Kidney (tissue), 14 donors: Measurements from ENCODE around the gene RABGAP1. TPM values are rescaled to one million over a fixed set of nuclear protein-coding genes. Genes with fewer than 3 reads are reported as not detected.

Experiments
- DNase-seq, 5 donors: peaks; one replicate each; pipeline ENCODE4 v3.0.0-alpha.2; 2013 to 2020
- FAIRE-seq: peaks from 2 replicates; lab custom pipeline; 2012; peaks lifted over from hg19 to GRCh38; lab: Jason Lieb, UNC
- H3K27ac ChIP-seq, 2 donors: one replicate each; pipeline ENCODE4 v1.7.0; 2013; ENCODE audit warnings: low read depth in 2 of 2, low read length in 2 of 2, inconsistent platforms in 1 of 2
- H3K27me3 ChIP-seq: one replicate; pipeline ENCODE4 v1.7.1; 2013; ENCODE audit warnings: low read length, inconsistent platforms; ENCODE audit not compliant: control insufficient read depth, insufficient read depth
- H3K36me3 ChIP-seq, 3 donors: one replicate each; pipeline versions ENCODE4 v1.7.0 to v1.7.1; 2013; ENCODE audit warnings: low read length in 3 of 3, control low read depth in 1 of 3, inconsistent platforms in 1 of 3; ENCODE audit not compliant: insufficient read depth in 3 of 3, control insufficient read depth in 2 of 3
- H3K4me1 ChIP-seq, 3 donors: one replicate each; pipeline versions ENCODE4 v1.7.0 to v1.7.1; 2013; ENCODE audit warnings: low read length in 3 of 3, inconsistent platforms in 1 of 3, low read depth in 1 of 3; ENCODE audit not compliant: control insufficient read depth in 2 of 3, insufficient read depth in 2 of 3
- H3K4me3 ChIP-seq, 3 donors: one replicate each; pipeline versions ENCODE4 v1.7.0 to v1.8.1; 2013; ENCODE audit warnings: low read length in 3 of 3, control low read depth in 1 of 3, inconsistent platforms in 1 of 3
- H3K9ac ChIP-seq, 3 donors: one replicate each; pipeline versions ENCODE4 v1.7.0 to v1.7.1; 2013; ENCODE audit warnings: low read length in 3 of 3, control low read depth in 1 of 3, inconsistent platforms in 1 of 3
- H3K9me3 ChIP-seq, 3 donors: one replicate each; pipeline versions ENCODE4 v1.7.0 to v1.7.1; 2013; ENCODE audit warnings: low read length in 3 of 3, control low read depth in 1 of 3, inconsistent platforms in 1 of 3; ENCODE audit not compliant: control insufficient read depth in 2 of 3, insufficient read depth in 1 of 3
- CTCF ChIP-seq: IDR thresholded peaks from 3 replicates; pipeline ENCODE4 v1.5.1; 2012; ENCODE audit warnings: mild to moderate bottlenecking, moderate library complexity, borderline replicate concordance; ENCODE audit not compliant: insufficient read depth; ENCODE audit errors: extremely low read depth
- intact Hi-C: fragments of 100-400 bp; cut with DNase I; formaldehyde crosslinking; loops from one replicate; pipeline ENCODE4 v1.11.1; 2022
- polyA plus RNA-seq: library from polyadenylated mRNA; stranded (reverse); fragments of 350-450 nt; fragmentation: Illumina TruSeq; extraction: RNeasy Lipid Tissue Mini Kit (QIAGEN cat#74804); gene quantifications from one replicate; pipeline ENCODE4 v1.2.3, GENCODE V29; 2014; ENCODE audit warnings: low read depth, low replicate concordance; ENCODE audit not compliant: insufficient read depth
- total RNA-seq: library from RNA; stranded (reverse); fragmentation: NEBNext Ultra II Directional; extraction: Animal tissue kit (Norgen Biotek cat#: 25700); gene quantifications from one replicate; pipeline ENCODE4 v1.2.1, GENCODE V29; 2021
- donor health status: control.
- donor health status: control.
- donor health status: control.
- donor health status: control.
- donor health status: control.
- donor health status: DM: yes; HTN: yes; CAD: no.
- donor health status: Normal renal cell carcinoma (clear cell type).

RABGAP1 gene
- total and polyA plus RNA-seq, 2 donors from 2014 or later, result 13.7 to 61.1 TPM

- Histone ChIP-seq H3K4me1 (no peaks in the 10 kb centered on the region), H3K27ac (no peak overlapping the region), H3K4me3 (no peak overlapping the region), H3K9me3 (no peaks in the 10 kb centered on the region), H3K36me3 (peaks cover 0 to 13% (median 0%) of the 10 kb centered on the region in 3 donors), H3K9ac (no peak overlapping the region), H3K27me3 (no peaks in the 10 kb centered on the region)
- DNase-seq (no peak), FAIRE-seq (no peak)
- TF ChIP-seq CTCF, result no peak
- intact Hi-C loops, result no loop called here
Observed at GRCh38 chr9:123000371-123001068, 59.7 kb downstream of the RABGAP1 start.

- DNase-seq (peak in 2 of 5 donors; percentile 31 to 66), FAIRE-seq (no peak)
- Histone ChIP-seq H3K36me3 (peaks cover 0 to 3% (median under 1%) of the 10 kb centered on the region in 3 donors), H3K27ac (peak overlapping the region in 1 of 2 donors; percentile 1), H3K27me3 (no peaks in the 10 kb centered on the region), H3K4me3 (peak overlapping the region in 1 of 3 donors; percentile 12), H3K9ac (no peak overlapping the region), H3K9me3 (no peaks in the 10 kb centered on the region), H3K4me1 (no peaks in the 10 kb centered on the region)
- TF ChIP-seq CTCF, result no peak
- intact Hi-C loops, result no loop called here
Observed at GRCh38 chr9:123002754-123003153, 61.9 kb downstream of the RABGAP1 start.

GRCh38 chr9:123003466-123003865 lies 62.6 kb downstream of the RABGAP1 start:
- Histone ChIP-seq H3K27me3 (no peaks in the 10 kb centered on the region), H3K9me3 (no peaks in the 10 kb centered on the region), H3K4me1 (no peaks in the 10 kb centered on the region), H3K36me3 (peaks cover 0 to 3% (median 0%) of the 10 kb centered on the region in 3 donors), H3K4me3 (no peak overlapping the region), H3K27ac (peak overlapping the region in 1 of 2 donors; percentile 44), H3K9ac (no peak overlapping the region)
- DNase-seq (no peak), FAIRE-seq (no peak)
- no peak for TF ChIP-seq CTCF
- intact Hi-C loops, result no loop called here
